ENCODE results near the gene ITPRID2. TPM values are rescaled to one million over a fixed set of nuclear protein-coding genes. Genes with fewer than 3 reads are reported as not detected.

ITPRID2 gene
- total RNA-seq, 2 donors from 2014 or later, result 141 to 323 TPM

- H3K9ac ChIP-seq (ENCODE audit: low read depth in 2 of 2, low read length in 2 of 2), result no peak overlapping the region
- H3K27ac ChIP-seq, result no peak overlapping the region
- H3K9me3 ChIP-seq, result no peaks in the 10 kb centered on the region
- TF ChIP-seq CTCF (IDR thresholded peaks at IDR 0.05), result no peak
- H3K36me3 ChIP-seq, result peaks cover 19% of the 10 kb centered on the region
- no peaks in the 10 kb centered on the region for H3K27me3 ChIP-seq
- DNase-seq, result no peak
- H3K4me1 ChIP-seq, result no peaks in the 10 kb centered on the region
- H3K4me3 ChIP-seq, result no peak overlapping the region
- intact Hi-C loops (cut with DNase I), result no loop called here
Measured at GRCh38 chr2:181915102-181915501, 23.6 kb downstream of the ITPRID2 start.

GRCh38 chr2:181916726-181917718, 25.5 kb downstream of the ITPRID2 start:
- Histone ChIP-seq H3K4me3 (no peak overlapping the region), H3K9ac (ENCODE audit: low read depth in 2 of 2, low read length in 2 of 2) (no peak overlapping the region), H3K27me3 (no peaks in the 10 kb centered on the region), H3K27ac (no peak overlapping the region), H3K9me3 (no peaks in the 10 kb centered on the region), H3K4me1 (no peaks in the 10 kb centered on the region), H3K36me3 (peaks cover 24% of the 10 kb centered on the region)
- no peak for TF ChIP-seq CTCF (IDR thresholded peaks at IDR 0.05)
- no peak for DNase-seq
- intact Hi-C loops (cut with DNase I), result no loop called here

- H3K4me3 ChIP-seq, result no peak overlapping the region
- intact Hi-C loops (cut with DNase I), result no loop called here
- no peaks in the 10 kb centered on the region for H3K27me3 ChIP-seq
- peaks cover 24% of the 10 kb centered on the region for H3K36me3 ChIP-seq
- DNase-seq, result no peak
- H3K4me1 ChIP-seq, result no peaks in the 10 kb centered on the region
- TF ChIP-seq CTCF (IDR thresholded peaks at IDR 0.05), result no peak
- H3K9me3 ChIP-seq, result no peaks in the 10 kb centered on the region
- no peak overlapping the region for H3K27ac ChIP-seq
- no peak overlapping the region for H3K9ac ChIP-seq (ENCODE audit: low read depth in 2 of 2, low read length in 2 of 2)
Measured at GRCh38 chr2:181918188-181918587, 26.7 kb downstream of the ITPRID2 start.

GRCh38 chr2:181923121-181923520, 31.6 kb downstream of the ITPRID2 start:
- intact Hi-C loops (cut with DNase I), result no loop called here
- peaks cover 12% of the 10 kb centered on the region for H3K36me3 ChIP-seq
- DNase-seq, result no peak
- no peaks in the 10 kb centered on the region for H3K9me3 ChIP-seq
- H3K4me3 ChIP-seq, result no peak overlapping the region
- no peaks in the 10 kb centered on the region for H3K4me1 ChIP-seq
- no peak for TF ChIP-seq CTCF (IDR thresholded peaks at IDR 0.05)
- no peaks in the 10 kb centered on the region for H3K27me3 ChIP-seq
- no peak overlapping the region for H3K27ac ChIP-seq
- no peak overlapping the region for H3K9ac ChIP-seq (ENCODE audit: low read depth in 2 of 2, low read length in 2 of 2)

GRCh38 chr2:181924336-181924735, 32.8 kb downstream of the ITPRID2 start:
- no peaks in the 10 kb centered on the region for H3K9me3 ChIP-seq
- H3K27me3 ChIP-seq, result no peaks in the 10 kb centered on the region
- H3K27ac ChIP-seq, result no peak overlapping the region
- no peak for DNase-seq
- no peak overlapping the region for H3K9ac ChIP-seq (ENCODE audit: low read depth in 2 of 2, low read length in 2 of 2)
- H3K4me1 ChIP-seq, result no peaks in the 10 kb centered on the region
- peaks cover 5% of the 10 kb centered on the region for H3K36me3 ChIP-seq
- H3K4me3 ChIP-seq, result no peak overlapping the region
- TF ChIP-seq CTCF (IDR thresholded peaks at IDR 0.05), result no peak
- intact Hi-C loops (cut with DNase I), result no loop called here
